Activated CD4-positive, alpha-beta T cell treated with anti-CD3 and anti-CD28 coated beads, Interleukin-2, amount 50 U/mL, for 1 hour (primary cell): ENCODE data around the gene PAN2.
"Not testable (repeated sequence)": the region's sequence is repeated elsewhere in the genome, so short reads cannot be mapped to it uniquely, and the experiment has no call there.

Experiments
- DNase-seq: peaks from one replicate; pipeline ENCODE4 v3.0.0-alpha.2; 2020

Gene PAN2

GRCh38 chr12:56304276-56304675, 29.5 kb downstream of the PAN2 start:
- DNase-seq, result no peak

GRCh38 chr12:56300644-56301464, 32.9 kb downstream of the PAN2 start:
- DNase-seq, result no peak

GRCh38 chr12:56299853-56300643, 33.8 kb downstream of the PAN2 start, which contains the start of gene CS:
Gene CS, minus strand, starts transcription at chr12:56300330. Its CDS starts 129 bp downstream, at chr12:56300201.
- peak; percentile 98 for DNase-seq

- peak; percentile 14 for DNase-seq
Measured at GRCh38 chr12:56299308-56299852, 34.4 kb downstream of the PAN2 start.

- DNase-seq, result no peak
Measured at GRCh38 chr12:56298828-56299227, 35.0 kb downstream of the PAN2 start.

GRCh38 chr12:56297400-56297799, 36.4 kb downstream of the PAN2 start:
- no peak for DNase-seq

- no peak for DNase-seq
Measured at GRCh38 chr12:56296295-56296694, 37.5 kb downstream of the PAN2 start.

- no peak for DNase-seq
Measured at GRCh38 chr12:56293795-56294194, 40.0 kb downstream of the PAN2 start.

- DNase-seq, result no peak
Measured at GRCh38 chr12:56288705-56289387, 45.0 kb downstream of the PAN2 start.

- no peak for DNase-seq
Measured at GRCh38 chr12:56286044-56286830, 47.6 kb downstream of the PAN2 start.

- not testable (repeated sequence) for DNase-seq
Measured at GRCh38 chr12:56284263-56284662, 49.5 kb downstream of the PAN2 start.

- no peak for DNase-seq
Measured at GRCh38 chr12:56282579-56282978, 51.2 kb downstream of the PAN2 start.

- no peak for DNase-seq
Measured at GRCh38 chr12:56282030-56282429, 51.8 kb downstream of the PAN2 start.

- DNase-seq, result no peak
Measured at GRCh38 chr12:56280849-56281248, 53.0 kb downstream of the PAN2 start.

GRCh38 chr12:56278905-56279304, 54.9 kb downstream of the PAN2 start:
- no peak for DNase-seq

GRCh38 chr12:56274299-56274698, 59.5 kb downstream of the PAN2 start:
- DNase-seq, result no peak

- not testable (repeated sequence) for DNase-seq
Measured at GRCh38 chr12:56272468-56272867, 61.3 kb downstream of the PAN2 start.

GRCh38 chr12:56271031-56271430, 62.8 kb downstream of the PAN2 start:
- no peak for DNase-seq

GRCh38 chr12:56267443-56268071, 66.2 kb downstream of the PAN2 start:
- no peak for DNase-seq

GRCh38 chr12:56266693-56267442, 66.9 kb downstream of the PAN2 start, which contains the start of gene COQ10A:
Gene COQ10A, plus strand, starts transcription at chr12:56266942. Its CDS starts 177 bp downstream, at chr12:56267119.
- peak; percentile 90 for DNase-seq
